Ovary (tissue), 9 donors: ENCODE measurements around the gene ANKRD7. TPM values are rescaled to one million over a fixed set of nuclear protein-coding genes. Genes with fewer than 3 reads are reported as not detected.

Source experiments
- DNase-seq, 5 donors: peaks; one replicate each; pipeline ENCODE4 v3.0.0-alpha.2; 2019 to 2020
- H3K27ac ChIP-seq, 2 donors: fragments of 200-600 bp; one replicate each; pipeline versions ENCODE4 v1.5.1 to v1.8.0; 2019 to 2022
- H3K27me3 ChIP-seq: fragments of 200-600 bp; one replicate; pipeline ENCODE4 v1.8.0; 2022
- H3K36me3 ChIP-seq: fragments of 200-600 bp; sonication (generic); one replicate; pipeline ENCODE4 v1.5.1; 2019
- H3K4me1 ChIP-seq: one replicate; pipeline ENCODE4 v1.8.1; 2013; ENCODE audit warnings: mild to moderate bottlenecking, moderate library complexity; ENCODE audit not compliant: insufficient read depth
- H3K4me3 ChIP-seq: fragments of 200-600 bp; sonication (generic); one replicate; pipeline ENCODE4 v1.5.1; 2017
- H3K9me3 ChIP-seq, 2 donors: fragments of 200-600 bp in 1 of 2; sonication (generic) in 1 of 2; one replicate each; pipeline versions ENCODE4 v1.5.1 to v1.8.1; 2013 to 2019; ENCODE audit warnings: mild to moderate bottlenecking in 1 of 2, moderate library complexity in 1 of 2
- EP300 ChIP-seq: sonication (generic); formaldehyde crosslinking; IDR thresholded peaks from one replicate; pipeline ENCODE4 v1.6.1; 2017; ENCODE audit warnings: antibody characterized with exemption
- POLR2A ChIP-seq: fragments of 450-650 bp; IDR thresholded peaks from one replicate; pipeline ENCODE4 v1.6.1; 2017; ENCODE audit warnings: antibody characterized with exemption, mild to moderate bottlenecking, moderate library complexity
- WGBS, 3 donors: extraction: QIAGEN DNeasy Blood & Tissue Kit in 1 of 3; methylation state at CpG; one replicate each; pipeline versions ENCODE4 v1.1.5 to v1.1.7; 2013 to 2017; 5-methylcytosine and 5-hydroxymethylcytosine counted together
- intact Hi-C, 4 donors: fragments of 100-400 bp; cut with DNase I; formaldehyde crosslinking; loops; one replicate each; pipeline versions ENCODE4 v1.11.0 to v1.15.1; 2022 to 2023
- polyA plus RNA-seq, 2 donors: library from polyadenylated mRNA; stranded (reverse); fragments of 200-250 nt in 1 of 2; fragments of 350-450 nt in 1 of 2; fragmentation: Illumina TruSeq in 1 of 2; extraction: RNeasy Lipid Tissue Mini Kit (QIAGEN cat#74804) in 1 of 2; gene quantifications; one replicate each; pipeline ENCODE4 v1.2.3, GENCODE V29; 2013 to 2014
- total RNA-seq, 7 donors: library from RNA; depleted of rRNA in 2 of 7; stranded (reverse); fragments of >200 nt in 2 of 7; fragmentation: NEBNext Ultra II Directional in 3 of 7; extraction: Animal tissue kit (Norgen Biotek cat#: 25700) in 3 of 7; gene quantifications; one replicate each; pipeline versions ENCODE4 v1.1.0 to v1.2.4, GENCODE V29; 2016 to 2023
- TF ChIP-seq, protein P1 (sequence below), 3 donors: fragments of 450-650 bp in 2 of 3; fragments of 200-600 bp in 1 of 3; IDR thresholded peaks; one replicate each; pipeline versions ENCODE4 v1.5.1 to v1.8.0; 2016 to 2022; ENCODE audit warnings: antibody characterized with exemption in 3 of 3, mild to moderate bottlenecking in 1 of 3
- donor health status: DM: no; HTN: no; CAD: no; lungs with moderate emphysema.
- donor health status: DM: no; HTN: no; CAD: no.
- donor health status: Bipolar disorder and iron deficiency.
- donor health status: DM: yes; HTN: yes; CAD: no.
- donor health status: DM: no; HTN: no; CAD: no.
- donor health status: DM: yes; HTN: yes; CAD: no.

The ANKRD7 gene
- total and polyA plus RNA-seq, 9 donors = 0.23 to 2.3 (median 1.1) TPM; not detected in 2

DNA sequence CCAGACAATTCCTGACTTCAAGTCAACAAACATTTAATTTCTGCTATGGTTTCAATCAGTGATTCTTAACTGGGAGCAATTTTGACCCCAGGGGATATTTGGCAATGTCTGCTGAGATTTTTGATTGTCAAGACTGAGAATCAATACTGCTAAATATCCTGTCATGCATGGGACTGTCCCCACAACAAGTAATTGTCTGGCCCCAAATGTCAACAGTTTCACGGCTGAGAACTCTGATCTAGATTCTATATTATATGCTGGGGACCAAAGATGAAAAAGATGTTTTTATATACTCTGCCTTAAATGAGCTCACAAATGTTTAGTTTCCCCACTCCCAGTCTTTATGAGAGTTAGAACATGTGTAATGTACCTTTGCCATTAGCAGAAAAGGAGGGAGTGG lies 19.2 kb downstream of the ANKRD7 start:
- H3K27me3 ChIP-seq = no peaks in the 10 kb centered on the region

DNA sequence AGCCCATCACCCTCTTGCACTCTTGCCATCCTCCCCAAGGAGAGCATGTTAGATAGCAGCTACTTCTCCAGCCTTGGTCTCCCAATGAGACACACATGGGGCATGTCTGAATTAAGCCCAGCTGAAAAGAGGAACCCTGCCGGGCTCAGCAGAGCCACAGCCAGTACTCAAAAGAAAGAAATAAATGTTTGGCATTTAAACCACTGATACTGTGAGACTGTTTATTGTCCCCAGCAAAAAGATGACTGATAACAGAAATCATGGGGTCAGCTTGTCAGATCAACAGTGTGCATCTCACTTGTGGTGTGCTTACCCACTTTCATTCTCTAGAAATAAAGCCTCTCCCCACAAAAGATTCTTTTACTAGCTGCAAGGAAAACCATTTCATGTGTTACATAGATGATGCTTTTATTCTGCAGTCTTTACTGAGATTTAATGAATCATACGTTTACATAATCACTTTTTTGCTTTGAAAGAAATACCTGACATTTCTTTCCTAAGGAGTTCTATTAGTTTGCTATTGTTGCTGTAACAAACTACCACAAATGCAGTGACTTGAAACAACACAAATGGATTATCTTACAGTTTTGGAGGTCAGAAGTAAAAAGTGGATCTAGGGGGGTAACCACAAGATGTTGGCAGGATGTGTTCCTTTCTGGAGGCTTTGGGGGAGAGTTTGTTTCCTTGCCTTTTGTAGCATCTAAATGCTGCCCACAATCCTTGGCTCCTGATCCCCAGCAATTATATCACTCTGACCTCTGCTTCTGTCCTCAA lies 20.9 kb downstream of the ANKRD7 start:
- Histone ChIP-seq H3K27ac (no peak overlapping the region), H3K9me3 (no peaks in the 10 kb centered on the region), H3K4me3 (no peak overlapping the region), H3K36me3 (no peaks in the 10 kb centered on the region), H3K4me1 (no peaks in the 10 kb centered on the region), H3K27me3 (no peaks in the 10 kb centered on the region)
- TF ChIP-seq, protein P1, sequence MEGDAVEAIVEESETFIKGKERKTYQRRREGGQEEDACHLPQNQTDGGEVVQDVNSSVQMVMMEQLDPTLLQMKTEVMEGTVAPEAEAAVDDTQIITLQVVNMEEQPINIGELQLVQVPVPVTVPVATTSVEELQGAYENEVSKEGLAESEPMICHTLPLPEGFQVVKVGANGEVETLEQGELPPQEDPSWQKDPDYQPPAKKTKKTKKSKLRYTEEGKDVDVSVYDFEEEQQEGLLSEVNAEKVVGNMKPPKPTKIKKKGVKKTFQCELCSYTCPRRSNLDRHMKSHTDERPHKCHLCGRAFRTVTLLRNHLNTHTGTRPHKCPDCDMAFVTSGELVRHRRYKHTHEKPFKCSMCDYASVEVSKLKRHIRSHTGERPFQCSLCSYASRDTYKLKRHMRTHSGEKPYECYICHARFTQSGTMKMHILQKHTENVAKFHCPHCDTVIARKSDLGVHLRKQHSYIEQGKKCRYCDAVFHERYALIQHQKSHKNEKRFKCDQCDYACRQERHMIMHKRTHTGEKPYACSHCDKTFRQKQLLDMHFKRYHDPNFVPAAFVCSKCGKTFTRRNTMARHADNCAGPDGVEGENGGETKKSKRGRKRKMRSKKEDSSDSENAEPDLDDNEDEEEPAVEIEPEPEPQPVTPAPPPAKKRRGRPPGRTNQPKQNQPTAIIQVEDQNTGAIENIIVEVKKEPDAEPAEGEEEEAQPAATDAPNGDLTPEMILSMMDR (IDR thresholded peaks at IDR 0.05) = no peak
- TF ChIP-seq POLR2A = no peak
- TF ChIP-seq EP300 = no peak
- intact Hi-C loops = no loop called here
- DNase-seq = no peak
- 29 to 35% (median 33%) methylated on average over 2 of the region's 2 CpGs for WGBS, 3 donors

More for the DNA sequence above, 19.2 kb downstream of the ANKRD7 start:
- Histone ChIP-seq H3K36me3 (no peaks in the 10 kb centered on the region), H3K9me3 (no peaks in the 10 kb centered on the region), H3K4me1 (no peaks in the 10 kb centered on the region), H3K4me3 (no peak overlapping the region), H3K27ac (no peak overlapping the region)
- intact Hi-C loops = no loop called here
- TF ChIP-seq EP300 = no peak
- TF ChIP-seq, protein P1 (IDR thresholded peaks at IDR 0.05) = no peak
- TF ChIP-seq POLR2A = no peak
- WGBS, 3 donors = 83 to 94% (median 86%) methylated on average over 1 of the region's 1 CpG
- DNase-seq = no peak

DNA sequence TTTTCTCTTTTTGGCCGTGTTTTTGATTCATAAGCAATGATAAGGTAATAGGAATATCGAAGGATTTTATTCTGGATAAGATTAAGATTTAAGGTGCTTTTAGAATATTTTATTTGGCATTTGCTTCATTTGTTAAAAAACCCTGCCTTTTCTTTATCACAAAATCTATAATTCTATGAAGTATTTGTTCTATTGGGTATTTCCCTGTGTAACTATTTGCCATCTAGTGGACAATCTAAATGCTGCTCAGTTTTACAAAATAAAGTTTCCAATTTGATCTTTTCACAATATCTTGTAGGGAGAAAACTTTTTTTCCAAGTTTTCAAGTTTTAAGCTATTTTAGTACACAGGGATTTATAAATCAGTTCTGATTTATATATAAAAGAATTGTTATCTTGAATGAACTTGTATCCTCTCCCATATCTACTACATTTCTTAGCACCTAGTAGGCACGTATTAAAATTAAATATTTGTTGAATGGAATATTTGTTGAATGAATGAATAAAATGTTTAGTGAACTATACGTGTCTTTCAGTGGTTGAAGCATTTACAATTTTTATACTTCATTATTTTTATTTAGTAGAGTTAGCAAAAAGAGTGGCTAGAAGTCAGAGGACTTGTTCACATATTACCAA lies 26.5 kb downstream of the ANKRD7 start:
- TF ChIP-seq EP300 (no peak), POLR2A (no peak)
- TF ChIP-seq, protein P1 (IDR thresholded peaks at IDR 0.05) = no peak
- Histone ChIP-seq H3K27me3 (no peaks in the 10 kb centered on the region), H3K4me3 (no peak overlapping the region), H3K27ac (no peak overlapping the region), H3K4me1 (no peaks in the 10 kb centered on the region), H3K9me3 (no peaks in the 10 kb centered on the region), H3K36me3 (no peaks in the 10 kb centered on the region)
- 82 to 85% (median 84%) methylated on average over 4 of the region's 4 CpGs for whole genome bisulfite sequencing, 3 donors
- intact Hi-C loops = no loop called here
- no peak for DNase-seq

DNA sequence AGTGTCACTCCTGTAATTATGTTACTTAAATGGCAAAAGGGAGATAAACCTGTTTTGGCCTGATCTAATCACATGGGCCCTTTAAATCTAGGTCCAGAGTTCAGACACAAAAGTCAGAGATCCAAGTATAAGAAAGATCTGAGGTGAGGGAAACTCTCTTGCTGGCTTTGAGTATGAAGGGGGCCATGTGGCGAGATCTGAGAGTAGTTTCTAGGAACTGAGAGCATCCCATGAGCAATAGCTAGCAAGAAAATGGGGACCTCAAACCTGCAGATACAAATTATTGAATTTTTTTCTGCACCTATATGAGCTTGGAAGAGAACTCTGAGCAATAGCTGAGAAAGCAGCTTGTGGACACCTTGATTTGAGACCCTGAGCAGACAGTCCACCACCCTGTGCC lies 27.6 kb downstream of the ANKRD7 start:
- TF ChIP-seq POLR2A (no peak), EP300 (no peak)
- TF ChIP-seq, protein P1 (IDR thresholded peaks at IDR 0.05) = no peak
- Histone ChIP-seq H3K36me3 (no peaks in the 10 kb centered on the region), H3K4me3 (no peak overlapping the region), H3K4me1 (no peaks in the 10 kb centered on the region), H3K27me3 (no peaks in the 10 kb centered on the region), H3K9me3 (no peaks in the 10 kb centered on the region), H3K27ac (no peak overlapping the region)
- 95 to 97% (median 97%) methylated on average over 1 of the region's 1 CpG for WGBS, 3 donors
- intact Hi-C loops = no loop called here
- no peak for DNase-seq
